Left ventricle myocardium inferior (tissue), 1 donor: Measurements from ENCODE around the gene DNAJC6. TPM values are rescaled to one million over a fixed set of nuclear protein-coding genes. Genes with fewer than 3 reads are reported as not detected.

Source experiments
- DNase-seq: peaks from one replicate; pipeline ENCODE4 v3.0.0-alpha.2; 2020
- H3K27ac ChIP-seq: fragments of 200-600 bp; replicated peaks from 2 replicates; pipeline ENCODE4 v1.8.0; 2021
- H3K27me3 ChIP-seq: fragments of 200-600 bp; 2 replicates; pipeline ENCODE4 v1.8.0; 2021; ENCODE audit warnings: low read depth
- H3K36me3 ChIP-seq: fragments of 200-600 bp; 2 replicates; pipeline ENCODE4 v1.8.0; 2021
- H3K4me1 ChIP-seq: fragments of 200-600 bp; 2 replicates; pipeline ENCODE4 v1.8.0; 2021
- H3K4me3 ChIP-seq: fragments of 200-600 bp; 2 replicates; pipeline ENCODE4 v1.8.0; 2021; ENCODE audit warnings: mild to moderate bottlenecking, moderate library complexity
- H3K9me3 ChIP-seq: fragments of 200-600 bp; replicated peaks from 2 replicates; pipeline ENCODE4 v1.8.0; 2021
- intact Hi-C: fragments of 100-400 bp; cut with micrococcal nuclease; formaldehyde crosslinking; loops from one replicate; pipeline ENCODE4 v1.11.0; 2022
- total RNA-seq: library from RNA; stranded (reverse); fragmentation: NEBNext Ultra II Directional; extraction: Animal tissue kit (Norgen Biotek cat#: 25700); gene quantifications from one replicate; pipeline ENCODE4 v1.2.1, GENCODE V29; 2021
- TF ChIP-seq, protein P1 (sequence below): fragments of 200-600 bp; IDR thresholded peaks from 2 replicates; pipeline ENCODE4 v1.8.0; 2021; ENCODE audit warnings: antibody characterized with exemption, mild to moderate bottlenecking, borderline replicate concordance
- donor health status: DM: no; HTN: yes; CAD: no; lungs with severe emphysema.

The DNAJC6 gene
- total RNA-seq, 1 donor from 2014 or later = 4.7 TPM

DNA sequence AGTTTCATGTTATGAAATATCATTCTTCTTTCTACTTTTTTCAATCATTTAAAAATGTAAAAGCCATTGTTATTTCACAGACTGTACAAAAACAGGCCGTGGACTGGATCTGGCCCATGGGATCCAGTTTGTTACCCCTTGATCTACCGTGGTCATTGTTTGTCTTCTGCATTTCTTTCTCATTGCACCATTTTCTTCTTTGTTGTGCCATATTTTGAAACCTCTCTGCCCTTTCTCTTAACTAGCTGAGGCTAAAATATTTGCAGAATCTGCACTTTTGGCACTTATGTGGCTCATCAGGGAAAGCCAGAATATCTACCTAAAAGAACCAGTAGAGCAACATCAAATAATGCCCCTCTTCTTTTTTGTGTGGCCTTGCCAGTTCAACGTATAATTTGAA, 50.5 kb downstream of the DNAJC6 start:
- Histone ChIP-seq H3K27ac (no peak overlapping the region), H3K4me1 (no peaks in the 10 kb centered on the region), H3K36me3 (no peaks in the 10 kb centered on the region), H3K27me3 (no peaks in the 10 kb centered on the region), H3K4me3 (no peak overlapping the region), H3K9me3 (no peaks in the 10 kb centered on the region)
- intact Hi-C loops = no loop called here
- TF ChIP-seq, protein P1, sequence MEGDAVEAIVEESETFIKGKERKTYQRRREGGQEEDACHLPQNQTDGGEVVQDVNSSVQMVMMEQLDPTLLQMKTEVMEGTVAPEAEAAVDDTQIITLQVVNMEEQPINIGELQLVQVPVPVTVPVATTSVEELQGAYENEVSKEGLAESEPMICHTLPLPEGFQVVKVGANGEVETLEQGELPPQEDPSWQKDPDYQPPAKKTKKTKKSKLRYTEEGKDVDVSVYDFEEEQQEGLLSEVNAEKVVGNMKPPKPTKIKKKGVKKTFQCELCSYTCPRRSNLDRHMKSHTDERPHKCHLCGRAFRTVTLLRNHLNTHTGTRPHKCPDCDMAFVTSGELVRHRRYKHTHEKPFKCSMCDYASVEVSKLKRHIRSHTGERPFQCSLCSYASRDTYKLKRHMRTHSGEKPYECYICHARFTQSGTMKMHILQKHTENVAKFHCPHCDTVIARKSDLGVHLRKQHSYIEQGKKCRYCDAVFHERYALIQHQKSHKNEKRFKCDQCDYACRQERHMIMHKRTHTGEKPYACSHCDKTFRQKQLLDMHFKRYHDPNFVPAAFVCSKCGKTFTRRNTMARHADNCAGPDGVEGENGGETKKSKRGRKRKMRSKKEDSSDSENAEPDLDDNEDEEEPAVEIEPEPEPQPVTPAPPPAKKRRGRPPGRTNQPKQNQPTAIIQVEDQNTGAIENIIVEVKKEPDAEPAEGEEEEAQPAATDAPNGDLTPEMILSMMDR = no peak
- DNase-seq = no peak

DNA sequence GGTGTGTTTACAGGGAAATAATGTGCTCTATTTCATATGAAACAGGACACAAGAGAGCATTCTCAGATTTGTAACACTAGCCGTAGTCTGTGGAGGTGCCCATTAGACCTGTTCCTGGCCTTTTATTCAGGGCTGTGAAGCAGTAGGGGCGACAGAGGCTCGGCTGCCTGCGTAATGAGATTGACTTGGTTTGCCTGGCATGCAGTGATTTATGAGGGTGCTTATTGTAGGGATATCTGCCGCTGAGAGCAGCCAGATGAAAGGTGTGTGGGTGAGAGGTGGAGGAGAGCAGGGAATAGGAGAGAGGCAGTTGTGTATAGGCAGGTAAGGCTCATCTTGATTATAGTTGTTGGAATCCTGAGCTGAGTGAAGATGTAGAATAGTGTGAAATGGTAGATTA, 51.3 kb downstream of the DNAJC6 start:
- Histone ChIP-seq H3K27ac (no peak overlapping the region), H3K4me1 (no peaks in the 10 kb centered on the region), H3K27me3 (no peaks in the 10 kb centered on the region), H3K36me3 (no peaks in the 10 kb centered on the region), H3K9me3 (no peaks in the 10 kb centered on the region), H3K4me3 (no peak overlapping the region)
- no peak for DNase-seq
- intact Hi-C loops = no loop called here
- TF ChIP-seq, protein P1 = no peak

DNA sequence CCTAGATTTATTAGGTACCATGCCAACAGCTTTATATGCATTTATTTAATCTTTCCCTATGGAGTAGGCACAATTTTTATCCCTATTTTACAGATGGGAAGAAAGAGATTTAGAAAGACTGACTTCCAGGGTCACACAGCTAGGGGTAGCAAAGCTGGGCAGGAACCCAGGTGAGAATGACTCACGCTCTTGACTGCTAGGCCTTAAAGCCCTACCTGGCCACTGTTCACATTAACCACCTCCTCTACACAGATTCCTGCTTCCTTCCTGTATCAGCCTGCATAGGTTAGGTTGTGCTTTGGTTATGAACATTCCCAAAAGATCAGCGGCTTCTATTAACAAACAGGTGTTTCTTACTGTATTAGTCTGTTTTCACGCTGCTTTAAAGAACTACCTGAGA, 53.2 kb downstream of the DNAJC6 start:
- no peaks in the 10 kb centered on the region for H3K27me3 ChIP-seq
- no peaks in the 10 kb centered on the region for H3K36me3 ChIP-seq
- H3K4me3 ChIP-seq = no peak overlapping the region
- DNase-seq = no peak
- H3K4me1 ChIP-seq = no peaks in the 10 kb centered on the region
- H3K27ac ChIP-seq = no peak overlapping the region
- intact Hi-C loops = no loop called here
- TF ChIP-seq, protein P1 = no peak
- H3K9me3 ChIP-seq = no peaks in the 10 kb centered on the region

DNA sequence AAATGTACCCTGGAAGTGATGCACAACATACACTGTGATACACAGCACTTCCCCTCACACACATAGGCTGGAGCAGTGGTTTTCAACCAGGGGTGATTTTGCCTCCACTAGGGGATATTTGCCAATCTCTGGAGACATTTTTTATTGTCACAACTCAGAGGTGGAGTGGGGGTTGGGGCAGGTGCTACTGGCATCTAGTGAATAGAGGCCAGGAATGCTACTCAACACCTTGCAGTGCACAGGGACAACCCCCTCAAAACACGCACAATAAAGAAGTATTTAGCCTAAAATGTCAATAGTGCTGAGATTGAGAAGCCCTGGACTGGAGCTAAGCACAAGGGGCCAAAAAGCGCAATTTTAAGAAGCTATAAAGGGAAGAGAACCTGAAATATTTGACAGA, 54.1 kb downstream of the DNAJC6 start:
- H3K36me3 ChIP-seq = no peaks in the 10 kb centered on the region
- H3K27me3 ChIP-seq = no peaks in the 10 kb centered on the region
- H3K4me1 ChIP-seq = no peaks in the 10 kb centered on the region
- intact Hi-C loops = no loop called here
- no peak overlapping the region for H3K27ac ChIP-seq
- H3K9me3 ChIP-seq = no peaks in the 10 kb centered on the region
- no peak overlapping the region for H3K4me3 ChIP-seq
- no peak for DNase-seq
- TF ChIP-seq, protein P1 = no peak

DNA sequence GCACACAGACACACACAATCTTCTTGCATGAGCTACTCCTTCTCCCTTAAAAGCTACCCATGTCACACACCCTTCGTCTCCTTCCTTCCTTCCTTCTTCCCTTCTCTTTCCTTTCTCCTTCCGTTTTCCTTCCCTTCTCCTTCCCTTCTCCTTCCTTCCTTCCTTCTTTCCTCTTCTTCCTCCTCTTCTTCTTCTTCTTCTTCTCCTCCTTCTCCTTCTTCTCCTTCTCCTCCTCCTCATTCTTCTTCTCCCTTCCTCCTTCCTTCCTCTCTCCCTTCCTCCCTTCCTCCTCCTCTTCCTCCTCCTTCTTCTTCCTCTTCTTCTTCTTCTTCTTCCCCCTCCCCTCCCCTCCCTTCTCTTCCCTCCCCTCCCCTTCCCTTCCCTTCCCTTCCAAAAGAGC, 59.1 kb downstream of the DNAJC6 start:
- Histone ChIP-seq H3K4me3 (no peak overlapping the region), H3K27me3 (no peaks in the 10 kb centered on the region), H3K4me1 (no peaks in the 10 kb centered on the region), H3K9me3 (no peaks in the 10 kb centered on the region), H3K27ac (no peak overlapping the region), H3K36me3 (no peaks in the 10 kb centered on the region)
- intact Hi-C loops = no loop called here
- TF ChIP-seq, protein P1 = no peak
- no peak for DNase-seq

DNA sequence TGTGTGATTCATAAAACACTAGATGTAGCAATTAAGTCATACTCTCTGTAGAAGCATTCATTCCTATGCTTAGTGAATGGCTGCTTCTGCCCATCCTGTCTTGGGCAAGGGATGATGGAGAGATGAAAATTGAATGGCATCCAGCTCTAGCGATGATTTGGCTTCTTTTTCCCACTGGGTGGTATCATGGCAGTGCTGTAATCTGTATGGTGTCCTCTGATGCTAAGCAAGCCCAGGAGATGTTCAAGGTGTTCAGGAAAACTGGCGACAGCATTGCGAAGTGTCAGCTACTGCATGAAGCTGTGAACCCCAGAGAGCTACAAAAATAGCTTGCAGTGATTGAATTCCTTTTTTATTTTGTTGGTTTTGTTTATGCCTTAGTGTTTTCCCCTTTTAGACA, 62.2 kb downstream of the DNAJC6 start:
- Histone ChIP-seq H3K4me1 (no peaks in the 10 kb centered on the region), H3K36me3 (no peaks in the 10 kb centered on the region), H3K9me3 (no peaks in the 10 kb centered on the region), H3K27ac (no peak overlapping the region), H3K4me3 (no peak overlapping the region), H3K27me3 (no peaks in the 10 kb centered on the region)
- DNase-seq = no peak
- intact Hi-C loops = no loop called here
- TF ChIP-seq, protein P1 = no peak
